GM19043 (cell line): ENCODE results near the gene COL19A1.
"Not testable (repeated sequence)": the region's sequence is repeated elsewhere in the genome, so short reads cannot be mapped to it uniquely, and the experiment has no call there.

ENCODE experiments used
- ATAC-seq: cut with Tn5 transposase; IDR thresholded peaks from one replicate; pipeline ENCODE4 v1.9.1; 2021; ENCODE audit warnings: low read depth; ENCODE audit not compliant: unreplicated experiment

COL19A1 gene

GRCh38 chr6:69866351-69866769, at the start of gene COL19A1:
TSS of gene COL19A1 (plus strand) at chr6:69866556. CDS start at chr6:69879568, 13,012 bp downstream.
- peak; percentile 46 for ATAC-seq

DNA sequence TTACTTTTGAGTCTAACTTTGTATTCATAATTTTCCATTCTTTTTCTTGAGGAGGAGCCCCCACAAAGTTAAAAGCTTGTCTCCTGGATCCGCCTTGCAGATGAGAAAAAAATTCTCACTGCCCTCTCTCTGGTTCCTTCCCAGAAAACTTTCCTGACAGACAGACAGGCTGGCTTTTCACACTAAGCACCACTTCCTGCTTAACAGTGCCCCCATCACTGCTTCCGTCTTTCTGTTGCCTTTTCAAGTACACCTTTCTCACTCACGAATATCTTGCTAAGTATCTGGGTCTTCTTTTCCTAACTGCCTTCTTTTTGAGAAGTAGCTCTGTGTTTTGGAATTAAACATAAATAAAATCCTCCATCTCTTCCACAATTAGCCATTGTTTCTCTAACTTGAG, 49.8 kb upstream of the COL19A1 start:
- ATAC-seq: no peak

DNA sequence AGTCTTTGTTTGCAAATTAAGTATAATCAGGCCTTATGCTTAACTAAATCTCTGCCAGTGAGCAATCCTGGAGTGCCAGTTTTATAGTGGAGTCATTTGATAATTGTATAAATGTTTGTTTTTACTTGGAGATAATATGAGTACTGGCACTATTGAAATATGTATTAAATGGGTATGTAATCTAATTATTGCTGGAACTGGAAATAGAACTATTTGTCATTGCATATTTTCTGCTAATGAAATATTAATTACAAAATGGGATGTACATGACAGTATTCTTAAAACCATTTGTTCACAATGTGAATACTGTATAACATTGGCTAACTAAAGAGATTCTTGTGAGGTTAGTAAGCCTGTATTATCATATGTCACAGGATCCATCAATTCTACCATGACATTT, 49.0 kb upstream of the COL19A1 start:
- ATAC-seq: no peak

- ATAC-seq: no peak
Observed at GRCh38 chr6:69818223-69818930, 48.0 kb upstream of the COL19A1 start.

DNA sequence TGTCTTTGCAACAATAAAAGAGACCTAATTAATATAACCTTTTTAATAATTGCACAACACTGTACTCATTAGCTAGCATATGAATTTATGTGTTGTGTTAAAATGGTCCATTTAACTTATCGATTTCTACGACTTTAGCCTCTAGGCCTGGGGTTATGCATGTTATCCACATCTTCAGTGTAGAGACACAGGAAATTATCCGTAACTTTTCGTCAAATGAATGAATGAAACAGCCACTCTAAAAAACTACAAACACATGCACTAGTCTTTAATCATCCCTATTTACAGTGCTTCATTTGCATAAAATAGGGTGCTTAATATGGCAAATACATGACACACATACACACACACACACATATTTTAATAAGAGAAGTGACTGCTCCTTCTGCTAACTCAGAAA, 47.2 kb upstream of the COL19A1 start:
- no peak for ATAC-seq

DNA sequence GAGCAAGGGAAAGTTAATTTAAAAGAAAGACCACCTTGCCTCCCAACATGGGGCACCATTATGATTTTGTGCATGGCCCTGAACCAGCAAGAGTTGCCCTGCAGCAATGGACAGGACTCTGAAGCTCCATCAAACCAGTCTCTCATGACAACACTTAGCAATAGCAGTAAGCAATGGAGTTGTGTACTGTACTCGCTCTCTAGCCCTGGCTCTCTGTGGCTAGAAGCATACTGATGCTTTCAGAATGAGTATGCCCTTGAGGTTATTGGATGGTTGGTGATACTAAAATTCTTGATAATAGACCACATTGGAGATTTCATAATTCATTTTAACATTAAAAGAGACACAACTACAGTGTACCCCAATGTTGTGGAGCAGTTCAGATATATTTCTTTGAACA, 46.3 kb upstream of the COL19A1 start:
- ATAC-seq: no peak

- no peak for ATAC-seq
Observed at GRCh38 chr6:69820438-69820837, 45.9 kb upstream of the COL19A1 start.

- not testable (repeated sequence) for ATAC-seq
Observed at GRCh38 chr6:69824355-69824754, 42.0 kb upstream of the COL19A1 start.

GRCh38 chr6:69825904-69826303, 40.5 kb upstream of the COL19A1 start:
- no peak for ATAC-seq

GRCh38 chr6:69827276-69827893, 39.0 kb upstream of the COL19A1 start:
- no peak for ATAC-seq

DNA sequence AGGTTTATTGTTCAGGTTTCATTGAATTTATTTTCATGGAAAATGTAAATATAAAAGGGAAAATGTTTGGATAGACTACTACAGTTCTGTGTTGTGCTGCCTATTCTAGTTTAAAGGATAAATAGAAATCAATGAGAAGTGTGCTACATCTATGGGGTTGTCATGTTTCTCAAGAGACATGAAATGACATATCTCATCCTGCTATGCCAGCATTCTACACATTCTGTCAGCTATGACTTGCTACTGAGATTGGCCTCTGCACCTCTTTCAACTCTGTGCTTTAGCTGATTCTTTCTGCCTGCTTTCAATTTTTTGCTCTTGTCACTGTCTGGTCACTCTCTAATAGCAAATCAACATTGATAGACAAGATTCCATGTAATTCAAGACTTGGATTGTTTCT, 33.8 kb upstream of the COL19A1 start:
- no peak for ATAC-seq

GRCh38 chr6:69835414-69836179, 30.8 kb upstream of the COL19A1 start:
- peak; percentile 81 for ATAC-seq

- no peak for ATAC-seq
Observed at GRCh38 chr6:69841862-69842261, 24.5 kb upstream of the COL19A1 start.

DNA sequence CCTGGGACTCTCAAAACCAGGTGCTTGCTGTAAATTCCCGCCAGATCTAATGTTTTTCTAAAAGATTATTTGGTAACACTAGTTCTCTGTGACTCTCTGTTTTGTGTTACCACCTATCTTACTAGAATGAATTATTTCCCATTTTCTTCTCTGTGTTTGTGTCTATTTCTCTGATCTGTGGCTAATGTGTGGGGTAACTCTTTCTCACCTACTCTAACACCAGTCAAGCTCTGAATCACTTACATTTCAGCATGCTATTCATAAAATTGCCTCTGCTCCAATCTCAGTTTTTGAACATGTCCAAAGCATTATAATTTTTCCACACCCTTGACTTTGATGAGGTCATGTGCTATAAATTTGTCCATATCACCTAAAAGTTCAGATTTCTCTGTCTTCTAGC, 23.2 kb upstream of the COL19A1 start:
- ATAC-seq: no peak

DNA sequence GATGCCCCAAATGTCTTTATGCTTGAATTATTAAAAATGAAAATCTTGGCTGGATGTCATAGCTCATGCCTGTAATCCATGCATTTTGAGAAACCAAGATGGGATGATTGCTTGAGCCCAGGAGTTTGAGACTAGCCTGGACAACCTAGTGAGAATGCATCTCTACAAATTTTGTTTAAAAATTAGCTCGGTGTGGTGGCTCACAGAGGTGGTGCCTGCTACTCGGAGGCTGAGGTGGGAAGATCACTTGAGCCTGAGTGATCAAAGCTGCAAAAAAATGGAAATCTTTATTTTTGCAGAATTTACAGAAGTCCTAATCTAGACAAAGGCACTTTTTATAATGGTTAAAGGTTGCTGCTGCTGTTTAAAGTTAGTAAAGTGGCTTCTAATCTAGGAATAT, 20.0 kb upstream of the COL19A1 start:
- ATAC-seq: no peak

DNA sequence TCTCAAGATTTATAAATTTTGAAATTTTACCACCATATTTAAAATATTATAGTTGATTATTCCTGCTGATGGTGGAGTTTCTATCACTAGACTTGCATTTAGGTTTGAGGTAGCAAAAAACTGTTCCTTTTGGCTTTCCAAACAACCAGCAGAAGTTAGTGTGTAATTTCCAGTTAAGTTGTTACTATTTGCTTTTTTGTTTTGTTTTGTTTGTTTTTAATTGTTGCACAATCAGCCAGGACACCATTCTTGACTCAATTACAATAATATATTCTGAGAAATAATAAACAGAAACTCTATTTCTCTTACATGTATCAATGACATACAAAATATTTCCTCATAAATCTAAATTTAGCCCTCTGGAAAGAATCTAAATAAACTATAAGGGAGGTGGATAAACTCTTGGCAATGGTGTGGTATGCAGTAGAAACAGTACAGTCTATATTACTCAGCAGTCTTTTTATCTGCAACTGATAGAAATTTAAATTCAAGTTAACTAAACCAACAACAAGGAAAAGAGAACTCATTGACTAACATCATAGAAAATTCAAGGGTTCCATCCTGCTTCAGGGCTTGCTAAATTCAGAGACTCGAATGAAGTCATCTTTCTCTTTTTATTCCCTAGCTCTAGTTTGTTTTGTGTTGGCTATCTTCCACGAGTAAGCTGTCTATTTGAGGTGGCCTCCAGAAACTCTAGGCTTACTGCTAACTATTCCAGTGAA, 19.4 kb upstream of the COL19A1 start:
- ATAC-seq: no peak

- ATAC-seq: no peak
Observed at GRCh38 chr6:69847492-69847788, 18.9 kb upstream of the COL19A1 start.

- ATAC-seq: no peak
Observed at GRCh38 chr6:69848552-69848951, 17.8 kb upstream of the COL19A1 start.

DNA sequence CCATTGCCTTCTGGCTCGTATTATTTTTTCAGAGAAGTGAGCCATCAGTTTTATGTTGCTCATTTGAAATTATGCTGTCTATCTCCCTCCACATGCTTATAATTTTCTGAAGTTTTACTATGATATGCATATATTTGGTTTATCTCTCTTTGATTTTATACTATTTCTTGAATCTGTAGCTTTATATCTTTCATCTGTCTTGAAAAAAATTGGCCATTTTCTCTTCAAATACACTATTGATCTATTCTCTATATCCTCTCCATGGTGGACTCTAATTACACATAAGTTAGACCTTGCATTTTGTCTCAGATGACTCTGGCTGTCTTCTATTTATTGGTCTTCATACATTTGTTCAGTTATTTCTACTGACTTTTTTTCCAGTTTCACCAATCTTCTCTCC, 13.7 kb upstream of the COL19A1 start:
- ATAC-seq: no peak

DNA sequence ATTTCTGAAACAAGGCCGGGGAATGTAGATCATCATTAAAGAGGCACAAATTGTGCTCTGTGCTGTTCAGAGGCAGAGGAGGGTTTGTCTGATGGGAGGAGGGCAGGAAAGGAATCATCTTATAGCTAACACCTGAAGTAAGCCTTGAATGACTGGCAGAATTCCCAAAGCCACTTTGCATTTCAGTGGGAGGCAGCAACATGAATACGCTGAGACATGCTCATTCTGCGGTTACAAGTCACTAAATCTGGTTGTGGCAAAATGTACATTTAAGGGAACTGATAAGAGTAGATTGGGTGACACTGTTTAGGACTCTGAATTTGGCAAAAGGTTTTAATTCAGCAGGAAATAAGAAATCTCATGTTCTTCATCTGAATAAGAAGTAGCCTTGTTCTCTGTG, 4.4 kb upstream of the COL19A1 start:
- no peak for ATAC-seq

- ATAC-seq: no peak
Observed at GRCh38 chr6:69863766-69864165, 2.6 kb upstream of the COL19A1 start.
